GM18499 (cell line): Measurements from ENCODE around the gene QRFPR.
"Not testable (repeated sequence)": the region's sequence is repeated elsewhere in the genome, so short reads cannot be mapped to it uniquely, and the experiment has no call there.

Experiments used
- ATAC-seq: cut with Tn5 transposase; IDR thresholded peaks from one replicate; pipeline ENCODE4 v1.9.1; 2021; ENCODE audit warnings: moderate number of reproducible peaks; ENCODE audit not compliant: insufficient read depth, unreplicated experiment

The QRFPR gene

GRCh38 chr4:121380776-121381462 lies at the start of gene QRFPR:
QRFPR (minus strand) TSS chr4:121381018; CDS start chr4:121380647, 371 bp downstream.
- no peak for ATAC-seq

GRCh38 chr4:121428721-121429120 lies 47.9 kb upstream of the QRFPR start:
- no peak for ATAC-seq

- ATAC-seq: no peak
Observed at GRCh38 chr4:121421594-121421993, 40.8 kb upstream of the QRFPR start.

- no peak for ATAC-seq
Observed at GRCh38 chr4:121411151-121411744, 30.4 kb upstream of the QRFPR start.

GRCh38 chr4:121408567-121408966 lies 27.7 kb upstream of the QRFPR start:
- not testable (repeated sequence) for ATAC-seq

- ATAC-seq: no peak
Observed at GRCh38 chr4:121400632-121401031, 19.8 kb upstream of the QRFPR start.

- no peak for ATAC-seq
Observed at GRCh38 chr4:121397941-121398601, 17.3 kb upstream of the QRFPR start.

- ATAC-seq: no peak
Observed at GRCh38 chr4:121397434-121397833, 16.6 kb upstream of the QRFPR start.

GRCh38 chr4:121392426-121393086 lies 11.7 kb upstream of the QRFPR start:
- no peak for ATAC-seq

GRCh38 chr4:121390335-121390734 lies 9.5 kb upstream of the QRFPR start:
- no peak for ATAC-seq

GRCh38 chr4:121379276-121379675 lies 1.5 kb downstream of the QRFPR start:
- ATAC-seq: no peak

GRCh38 chr4:121377076-121377475 lies 3.7 kb downstream of the QRFPR start:
- ATAC-seq: no peak

GRCh38 chr4:121376556-121376955 lies 4.3 kb downstream of the QRFPR start:
- no peak for ATAC-seq

- no peak for ATAC-seq
Observed at GRCh38 chr4:121376097-121376496, 4.7 kb downstream of the QRFPR start.

GRCh38 chr4:121375262-121375661 lies 5.6 kb downstream of the QRFPR start:
- ATAC-seq: no peak

- no peak for ATAC-seq
Observed at GRCh38 chr4:121373841-121374240, 7.0 kb downstream of the QRFPR start.

- no peak for ATAC-seq
Observed at GRCh38 chr4:121370729-121371325, 10.0 kb downstream of the QRFPR start.

GRCh38 chr4:121360495-121360894 lies 20.3 kb downstream of the QRFPR start:
- no peak for ATAC-seq

GRCh38 chr4:121358473-121358872 lies 22.3 kb downstream of the QRFPR start:
- ATAC-seq: no peak

GRCh38 chr4:121353213-121353612 lies 27.6 kb downstream of the QRFPR start:
- ATAC-seq: no peak

- ATAC-seq: no peak
Observed at GRCh38 chr4:121344098-121344497, 36.7 kb downstream of the QRFPR start.
